WTC11 (cell line): Measurements from ENCODE around the gene CNPY3.

Experiments
- FOXJ3 ChIP-seq: sonication (generic); formaldehyde crosslinking; IDR thresholded peaks from 2 replicates; pipeline ENCODE4 v1.9.0; 2021; ENCODE audit warnings: missing genetic modification reagents, mild to moderate bottlenecking, borderline replicate concordance
- FOXP1 ChIP-seq: sonication (generic); formaldehyde crosslinking; IDR thresholded peaks from 2 replicates; pipeline ENCODE4 v1.8.0; 2022; ENCODE audit warnings: missing genetic modification reagents, mild to moderate bottlenecking, moderate library complexity, borderline replicate concordance
- TCF7 ChIP-seq: sonication (generic); formaldehyde crosslinking; IDR thresholded peaks from 2 replicates; pipeline ENCODE4 v1.8.0; 2022; ENCODE audit warnings: mild to moderate bottlenecking, low read depth, missing genetic modification reagents, moderate library complexity
- TEAD1 ChIP-seq: sonication (generic); formaldehyde crosslinking; IDR thresholded peaks from 2 replicates; pipeline ENCODE4 v1.8.0; 2022; ENCODE audit warnings: mild to moderate bottlenecking, missing genetic modification reagents
- TEAD4 ChIP-seq: sonication (generic); formaldehyde crosslinking; IDR thresholded peaks from 2 replicates; pipeline ENCODE4 v1.8.0; 2022; ENCODE audit warnings: mild to moderate bottlenecking, missing genetic modification reagents
- TP53 ChIP-seq: sonication (generic); formaldehyde crosslinking; IDR thresholded peaks from 2 replicates; pipeline ENCODE4 v1.8.1; 2023; ENCODE audit warnings: mild to moderate bottlenecking, missing genetic modification reagents
- ZNF121 ChIP-seq: sonication (generic); formaldehyde crosslinking; IDR thresholded peaks from 2 replicates; pipeline ENCODE4 v1.8.0; 2023; ENCODE audit warnings: missing genetic modification reagents
- ZNF317 ChIP-seq: sonication (generic); formaldehyde crosslinking; IDR thresholded peaks from 2 replicates; pipeline ENCODE4 v1.8.1; 2023; ENCODE audit warnings: low read depth, mild to moderate bottlenecking, moderate library complexity, missing genetic modification reagents, borderline replicate concordance
- TF ChIP-seq, protein P1 (sequence below): fragments of 200-600 bp; IDR thresholded peaks from 2 replicates; pipeline ENCODE4 v1.8.0; 2022; ENCODE audit warnings: antibody characterized with exemption
- TF ChIP-seq, protein P2 (sequence below): sonication (generic); formaldehyde crosslinking; IDR thresholded peaks from 2 replicates; pipeline ENCODE4 v1.8.0; 2022; ENCODE audit warnings: missing genetic modification reagents
- TF ChIP-seq, protein P3 (sequence below): sonication (generic); formaldehyde crosslinking; IDR thresholded peaks from 2 replicates; pipeline ENCODE4 v1.8.1; 2023; ENCODE audit warnings: mild to moderate bottlenecking, missing genetic modification reagents, borderline replicate concordance
- TF ChIP-seq, protein P4 (sequence below): sonication (generic); formaldehyde crosslinking; conservative IDR thresholded peaks from 2 replicates; pipeline ENCODE4 v1.8.1; 2022; ENCODE audit warnings: mild to moderate bottlenecking, missing genetic modification reagents
- TF ChIP-seq, protein P5 (sequence below): sonication (generic); formaldehyde crosslinking; IDR thresholded peaks from 2 replicates; pipeline ENCODE4 v1.8.1; 2023; ENCODE audit warnings: mild to moderate bottlenecking, missing genetic modification reagents

DNA sequence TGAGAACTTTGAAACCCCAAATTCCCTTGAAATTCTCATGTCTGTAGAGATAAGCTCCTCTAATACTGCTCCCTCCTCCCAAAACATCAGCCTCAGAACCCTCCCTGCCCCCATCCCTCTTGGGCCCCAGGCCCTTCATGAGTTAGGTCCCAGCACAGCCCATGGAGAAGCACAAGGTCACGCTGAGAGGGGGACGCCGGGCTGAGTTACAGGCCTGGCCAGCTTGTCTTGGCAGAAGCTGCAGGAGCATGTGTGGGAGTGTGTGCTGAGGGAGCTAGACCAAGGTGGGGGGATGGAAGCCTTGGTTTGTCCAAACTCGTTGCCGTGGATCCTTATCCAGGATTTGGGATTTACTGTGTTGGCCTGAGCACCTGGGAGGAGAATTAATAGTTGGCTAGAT, 21.9 kb upstream of the CNPY3 start:
- no peak for TF ChIP-seq TCF7 (CRISPR knock-in tag)
- TF ChIP-seq, protein P1, sequence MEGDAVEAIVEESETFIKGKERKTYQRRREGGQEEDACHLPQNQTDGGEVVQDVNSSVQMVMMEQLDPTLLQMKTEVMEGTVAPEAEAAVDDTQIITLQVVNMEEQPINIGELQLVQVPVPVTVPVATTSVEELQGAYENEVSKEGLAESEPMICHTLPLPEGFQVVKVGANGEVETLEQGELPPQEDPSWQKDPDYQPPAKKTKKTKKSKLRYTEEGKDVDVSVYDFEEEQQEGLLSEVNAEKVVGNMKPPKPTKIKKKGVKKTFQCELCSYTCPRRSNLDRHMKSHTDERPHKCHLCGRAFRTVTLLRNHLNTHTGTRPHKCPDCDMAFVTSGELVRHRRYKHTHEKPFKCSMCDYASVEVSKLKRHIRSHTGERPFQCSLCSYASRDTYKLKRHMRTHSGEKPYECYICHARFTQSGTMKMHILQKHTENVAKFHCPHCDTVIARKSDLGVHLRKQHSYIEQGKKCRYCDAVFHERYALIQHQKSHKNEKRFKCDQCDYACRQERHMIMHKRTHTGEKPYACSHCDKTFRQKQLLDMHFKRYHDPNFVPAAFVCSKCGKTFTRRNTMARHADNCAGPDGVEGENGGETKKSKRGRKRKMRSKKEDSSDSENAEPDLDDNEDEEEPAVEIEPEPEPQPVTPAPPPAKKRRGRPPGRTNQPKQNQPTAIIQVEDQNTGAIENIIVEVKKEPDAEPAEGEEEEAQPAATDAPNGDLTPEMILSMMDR = no peak
- TF ChIP-seq, protein P2, sequence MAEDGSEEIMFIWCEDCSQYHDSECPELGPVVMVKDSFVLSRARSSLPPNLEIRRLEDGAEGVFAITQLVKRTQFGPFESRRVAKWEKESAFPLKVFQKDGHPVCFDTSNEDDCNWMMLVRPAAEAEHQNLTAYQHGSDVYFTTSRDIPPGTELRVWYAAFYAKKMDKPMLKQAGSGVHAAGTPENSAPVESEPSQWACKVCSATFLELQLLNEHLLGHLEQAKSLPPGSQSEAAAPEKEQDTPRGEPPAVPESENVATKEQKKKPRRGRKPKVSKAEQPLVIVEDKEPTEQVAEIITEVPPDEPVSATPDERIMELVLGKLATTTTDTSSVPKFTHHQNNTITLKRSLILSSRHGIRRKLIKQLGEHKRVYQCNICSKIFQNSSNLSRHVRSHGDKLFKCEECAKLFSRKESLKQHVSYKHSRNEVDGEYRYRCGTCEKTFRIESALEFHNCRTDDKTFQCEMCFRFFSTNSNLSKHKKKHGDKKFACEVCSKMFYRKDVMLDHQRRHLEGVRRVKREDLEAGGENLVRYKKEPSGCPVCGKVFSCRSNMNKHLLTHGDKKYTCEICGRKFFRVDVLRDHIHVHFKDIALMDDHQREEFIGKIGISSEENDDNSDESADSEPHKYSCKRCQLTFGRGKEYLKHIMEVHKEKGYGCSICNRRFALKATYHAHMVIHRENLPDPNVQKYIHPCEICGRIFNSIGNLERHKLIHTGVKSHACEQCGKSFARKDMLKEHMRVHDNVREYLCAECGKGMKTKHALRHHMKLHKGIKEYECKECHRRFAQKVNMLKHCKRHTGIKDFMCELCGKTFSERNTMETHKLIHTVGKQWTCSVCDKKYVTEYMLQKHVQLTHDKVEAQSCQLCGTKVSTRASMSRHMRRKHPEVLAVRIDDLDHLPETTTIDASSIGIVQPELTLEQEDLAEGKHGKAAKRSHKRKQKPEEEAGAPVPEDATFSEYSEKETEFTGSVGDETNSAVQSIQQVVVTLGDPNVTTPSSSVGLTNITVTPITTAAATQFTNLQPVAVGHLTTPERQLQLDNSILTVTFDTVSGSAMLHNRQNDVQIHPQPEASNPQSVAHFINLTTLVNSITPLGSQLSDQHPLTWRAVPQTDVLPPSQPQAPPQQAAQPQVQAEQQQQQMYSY (CRISPR knock-in tag) = no peak
- TF ChIP-seq FOXP1 = no peak
- TF ChIP-seq, protein P3, sequence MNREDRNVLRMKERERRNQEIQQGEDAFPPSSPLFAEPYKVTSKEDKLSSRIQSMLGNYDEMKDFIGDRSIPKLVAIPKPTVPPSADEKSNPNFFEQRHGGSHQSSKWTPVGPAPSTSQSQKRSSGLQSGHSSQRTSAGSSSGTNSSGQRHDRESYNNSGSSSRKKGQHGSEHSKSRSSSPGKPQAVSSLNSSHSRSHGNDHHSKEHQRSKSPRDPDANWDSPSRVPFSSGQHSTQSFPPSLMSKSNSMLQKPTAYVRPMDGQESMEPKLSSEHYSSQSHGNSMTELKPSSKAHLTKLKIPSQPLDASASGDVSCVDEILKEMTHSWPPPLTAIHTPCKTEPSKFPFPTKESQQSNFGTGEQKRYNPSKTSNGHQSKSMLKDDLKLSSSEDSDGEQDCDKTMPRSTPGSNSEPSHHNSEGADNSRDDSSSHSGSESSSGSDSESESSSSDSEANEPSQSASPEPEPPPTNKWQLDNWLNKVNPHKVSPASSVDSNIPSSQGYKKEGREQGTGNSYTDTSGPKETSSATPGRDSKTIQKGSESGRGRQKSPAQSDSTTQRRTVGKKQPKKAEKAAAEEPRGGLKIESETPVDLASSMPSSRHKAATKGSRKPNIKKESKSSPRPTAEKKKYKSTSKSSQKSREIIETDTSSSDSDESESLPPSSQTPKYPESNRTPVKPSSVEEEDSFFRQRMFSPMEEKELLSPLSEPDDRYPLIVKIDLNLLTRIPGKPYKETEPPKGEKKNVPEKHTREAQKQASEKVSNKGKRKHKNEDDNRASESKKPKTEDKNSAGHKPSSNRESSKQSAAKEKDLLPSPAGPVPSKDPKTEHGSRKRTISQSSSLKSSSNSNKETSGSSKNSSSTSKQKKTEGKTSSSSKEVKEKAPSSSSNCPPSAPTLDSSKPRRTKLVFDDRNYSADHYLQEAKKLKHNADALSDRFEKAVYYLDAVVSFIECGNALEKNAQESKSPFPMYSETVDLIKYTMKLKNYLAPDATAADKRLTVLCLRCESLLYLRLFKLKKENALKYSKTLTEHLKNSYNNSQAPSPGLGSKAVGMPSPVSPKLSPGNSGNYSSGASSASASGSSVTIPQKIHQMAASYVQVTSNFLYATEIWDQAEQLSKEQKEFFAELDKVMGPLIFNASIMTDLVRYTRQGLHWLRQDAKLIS (CRISPR knock-in tag) = no peak
- TF ChIP-seq, protein P4, sequence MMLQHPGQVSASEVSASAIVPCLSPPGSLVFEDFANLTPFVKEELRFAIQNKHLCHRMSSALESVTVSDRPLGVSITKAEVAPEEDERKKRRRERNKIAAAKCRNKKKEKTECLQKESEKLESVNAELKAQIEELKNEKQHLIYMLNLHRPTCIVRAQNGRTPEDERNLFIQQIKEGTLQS (CRISPR knock-in tag) = no peak
- TF ChIP-seq ZNF121 = no peak
- TF ChIP-seq TEAD1 (CRISPR knock-in tag) = no peak
- no peak for TF ChIP-seq ZNF317
- TF ChIP-seq, protein P5, sequence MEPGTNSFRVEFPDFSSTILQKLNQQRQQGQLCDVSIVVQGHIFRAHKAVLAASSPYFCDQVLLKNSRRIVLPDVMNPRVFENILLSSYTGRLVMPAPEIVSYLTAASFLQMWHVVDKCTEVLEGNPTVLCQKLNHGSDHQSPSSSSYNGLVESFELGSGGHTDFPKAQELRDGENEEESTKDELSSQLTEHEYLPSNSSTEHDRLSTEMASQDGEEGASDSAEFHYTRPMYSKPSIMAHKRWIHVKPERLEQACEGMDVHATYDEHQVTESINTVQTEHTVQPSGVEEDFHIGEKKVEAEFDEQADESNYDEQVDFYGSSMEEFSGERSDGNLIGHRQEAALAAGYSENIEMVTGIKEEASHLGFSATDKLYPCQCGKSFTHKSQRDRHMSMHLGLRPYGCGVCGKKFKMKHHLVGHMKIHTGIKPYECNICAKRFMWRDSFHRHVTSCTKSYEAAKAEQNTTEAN (CRISPR knock-in tag) = no peak
- no peak for TF ChIP-seq TP53 (CRISPR knock-in tag)
- no peak for TF ChIP-seq FOXJ3
- no peak for TF ChIP-seq TEAD4 (CRISPR knock-in tag)
